NCI-H2029 treated with DMSO at 0.1 percent for 48 hours (cell line): ENCODE data around the gene SLFN12.
"Not testable (repeated sequence)": the region's sequence is repeated elsewhere in the genome, so short reads cannot be mapped to it uniquely, and the experiment has no call there.

Source experiments
- DNase-seq: peaks from one replicate; lab custom pipeline; 2025; lab: John Stamatoyannopoulos, UW

The SLFN12 gene

GRCh38 chr17:35407531-35407930 lies 24.8 kb downstream of the SLFN12 start:
- no peak for DNase-seq

- DNase-seq: no peak
Observed at GRCh38 chr17:35406568-35406967, 25.7 kb downstream of the SLFN12 start.

- no peak for DNase-seq
Observed at GRCh38 chr17:35404360-35404759, 27.9 kb downstream of the SLFN12 start.

GRCh38 chr17:35393783-35394182 lies 38.5 kb downstream of the SLFN12 start:
- not testable (repeated sequence) for DNase-seq

GRCh38 chr17:35390663-35391062 lies 41.6 kb downstream of the SLFN12 start:
- DNase-seq: no peak

GRCh38 chr17:35390156-35390555 lies 42.1 kb downstream of the SLFN12 start:
- no peak for DNase-seq

- DNase-seq: no peak
Observed at GRCh38 chr17:35387496-35387895, 44.8 kb downstream of the SLFN12 start.

- DNase-seq: no peak
Observed at GRCh38 chr17:35377706-35378105, 54.6 kb downstream of the SLFN12 start.

- no peak for DNase-seq
Observed at GRCh38 chr17:35377068-35377467, 55.2 kb downstream of the SLFN12 start.

- DNase-seq: no peak
Observed at GRCh38 chr17:35376245-35376644, 56.1 kb downstream of the SLFN12 start.

GRCh38 chr17:35374766-35375344 lies 57.4 kb downstream of the SLFN12 start:
- no peak for DNase-seq

- no peak for DNase-seq
Observed at GRCh38 chr17:35373984-35374765, 58.1 kb downstream of the SLFN12 start.

GRCh38 chr17:35373534-35373983 lies 58.7 kb downstream of the SLFN12 start, which contains the start of gene SLFN11:
Gene SLFN11 (minus strand): TSS chr17:35373621. CDS start chr17:35363807, 9,814 bp downstream.
- DNase-seq: no peak

- DNase-seq: no peak
Observed at GRCh38 chr17:35372846-35373533, 59.3 kb downstream of the SLFN12 start.

GRCh38 chr17:35371934-35372333 lies 60.4 kb downstream of the SLFN12 start:
- no peak for DNase-seq

- no peak for DNase-seq
Observed at GRCh38 chr17:35368081-35368830, 64.0 kb downstream of the SLFN12 start.

GRCh38 chr17:35361027-35361426 lies 71.3 kb downstream of the SLFN12 start:
- DNase-seq: no peak
